Renal cortex interstitium (tissue), 11 donors: ENCODE results near the gene SF3B2. TPM values are rescaled to one million over a fixed set of nuclear protein-coding genes. Genes with fewer than 3 reads are reported as not detected.

Experiments
- DNase-seq, 11 donors: peaks; one replicate each; pipeline ENCODE4 v3.0.0-alpha.2; 2013; ENCODE audit warnings: low read depth in 9 of 11, low spot score in 4 of 11; ENCODE audit errors: extremely low read depth in 1 of 11
- polyA plus RNA-seq, 3 donors: library from polyadenylated mRNA; unstranded; fragments of 120-200 nt; gene quantifications; one replicate each; pipeline ENCODE4 v1.2.1, GENCODE V29; 2013; ENCODE audit not compliant: insufficient read length in 3 of 3

The SF3B2 gene
- polyA plus RNA-seq, 3 donors, result 237 to 257 (median 251) TPM

DNA sequence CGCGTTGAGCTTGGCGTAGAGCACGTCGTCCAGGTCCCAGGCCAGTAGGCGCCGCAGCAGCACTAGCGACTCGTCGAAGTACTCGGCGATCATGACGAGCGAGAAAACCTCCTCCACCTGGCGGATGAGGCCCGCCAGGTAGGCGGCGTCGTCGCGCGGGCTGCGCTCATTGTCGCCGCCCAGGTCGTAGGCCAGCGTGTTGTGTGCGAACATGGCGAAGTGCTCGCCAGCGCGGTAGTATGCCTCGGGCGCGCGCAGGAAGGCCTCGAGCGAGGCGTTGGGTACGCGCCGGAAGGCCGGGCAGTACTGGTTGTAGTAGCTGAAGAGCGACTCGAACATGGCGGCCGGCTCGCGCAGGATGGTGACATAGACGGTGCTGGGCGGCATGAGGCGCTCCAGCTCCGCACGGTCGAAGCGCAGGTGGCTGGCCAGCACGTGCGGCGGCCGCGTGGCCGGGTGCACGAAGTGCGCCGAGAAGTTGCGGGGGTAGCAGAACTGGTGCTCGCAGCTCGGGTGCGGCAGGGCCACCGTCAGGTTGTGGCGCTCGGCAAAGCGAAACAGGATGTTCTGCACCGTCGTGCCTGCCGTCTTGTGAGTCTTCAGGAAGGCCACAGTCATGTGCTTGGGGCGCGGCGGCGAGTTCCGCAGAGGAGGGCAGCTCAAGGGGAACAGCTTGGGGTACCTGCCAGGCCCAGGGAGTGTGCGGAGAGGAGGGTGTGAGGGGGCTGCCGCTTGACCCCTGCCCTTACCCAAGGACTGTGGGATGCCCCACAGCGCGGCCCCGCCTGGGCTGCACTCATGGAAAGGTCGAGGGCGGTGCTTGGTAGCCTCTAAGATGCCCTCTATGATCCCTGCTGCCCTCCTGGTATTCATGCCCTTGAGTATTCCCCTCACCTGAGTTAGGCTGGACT, 8.9 kb upstream of the SF3B2 start:
- DNase-seq, result no peak

DNA sequence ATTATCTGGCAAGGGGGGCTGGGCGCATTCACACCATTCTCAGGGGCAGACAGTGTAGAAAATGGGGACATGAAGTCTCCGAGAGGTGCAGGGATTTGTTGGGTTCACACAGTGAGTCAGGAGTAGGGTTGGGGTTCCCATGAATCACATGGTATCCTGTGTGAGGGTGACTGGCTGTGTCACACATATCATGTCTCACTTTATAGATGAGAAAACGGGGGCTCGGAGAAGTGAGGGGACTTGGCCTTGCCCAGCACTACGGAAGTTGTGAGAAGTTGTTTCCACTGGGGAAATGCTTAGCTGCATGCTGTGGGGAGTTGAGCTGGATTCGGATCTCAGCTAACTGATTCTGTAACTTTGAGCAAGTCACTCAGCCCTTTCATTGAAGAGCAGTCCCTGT, 7.4 kb upstream of the SF3B2 start:
- no peak for DNase-seq

DNA sequence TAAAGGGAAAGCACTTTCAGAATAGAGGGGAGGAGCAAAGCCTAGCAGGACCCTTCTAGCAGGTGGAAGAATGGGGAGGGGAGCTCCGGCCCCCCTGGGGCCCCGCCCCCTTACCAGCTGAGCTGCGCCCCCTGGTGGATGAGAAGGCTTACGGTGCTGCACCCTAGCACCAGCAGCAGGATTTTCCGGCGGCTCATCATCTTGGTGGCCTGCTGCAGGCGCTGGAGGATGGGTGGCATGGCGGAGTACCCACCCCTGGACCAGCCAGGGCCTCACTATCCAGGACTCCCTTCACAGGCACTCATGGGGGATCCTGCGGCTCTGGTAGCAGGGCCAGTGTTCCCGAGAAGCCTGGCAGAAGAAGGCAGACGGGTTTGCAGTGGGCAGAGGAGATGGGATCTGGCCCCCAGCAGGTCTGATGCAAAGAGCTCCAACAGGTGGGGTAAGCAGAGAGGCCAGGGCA, 7.0 kb upstream of the SF3B2 start:
- peak in 9 of 11 donors; percentile 46 to 72 (median 64) for DNase-seq

DNA sequence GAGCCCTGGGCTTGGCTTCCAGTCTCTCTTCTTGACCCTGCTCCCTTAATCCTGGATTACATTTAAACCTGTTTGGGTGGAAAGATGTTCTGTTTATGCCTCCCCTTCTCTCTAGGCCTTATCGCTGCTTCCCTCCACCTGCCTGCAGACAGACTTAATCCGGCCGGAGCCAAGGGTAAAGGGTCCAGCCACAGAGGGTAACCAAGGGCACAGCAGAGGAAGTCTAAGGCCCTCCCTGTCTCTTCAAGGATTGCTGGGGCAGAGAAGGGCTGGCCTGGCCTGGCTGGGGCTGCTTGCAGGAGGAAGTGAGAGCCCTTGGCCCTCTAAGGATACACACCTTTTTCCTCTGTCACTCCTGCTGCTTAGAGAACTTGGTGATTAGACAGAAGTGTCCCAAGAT, 5.3 kb upstream of the SF3B2 start:
- DNase-seq, result no peak

DNA sequence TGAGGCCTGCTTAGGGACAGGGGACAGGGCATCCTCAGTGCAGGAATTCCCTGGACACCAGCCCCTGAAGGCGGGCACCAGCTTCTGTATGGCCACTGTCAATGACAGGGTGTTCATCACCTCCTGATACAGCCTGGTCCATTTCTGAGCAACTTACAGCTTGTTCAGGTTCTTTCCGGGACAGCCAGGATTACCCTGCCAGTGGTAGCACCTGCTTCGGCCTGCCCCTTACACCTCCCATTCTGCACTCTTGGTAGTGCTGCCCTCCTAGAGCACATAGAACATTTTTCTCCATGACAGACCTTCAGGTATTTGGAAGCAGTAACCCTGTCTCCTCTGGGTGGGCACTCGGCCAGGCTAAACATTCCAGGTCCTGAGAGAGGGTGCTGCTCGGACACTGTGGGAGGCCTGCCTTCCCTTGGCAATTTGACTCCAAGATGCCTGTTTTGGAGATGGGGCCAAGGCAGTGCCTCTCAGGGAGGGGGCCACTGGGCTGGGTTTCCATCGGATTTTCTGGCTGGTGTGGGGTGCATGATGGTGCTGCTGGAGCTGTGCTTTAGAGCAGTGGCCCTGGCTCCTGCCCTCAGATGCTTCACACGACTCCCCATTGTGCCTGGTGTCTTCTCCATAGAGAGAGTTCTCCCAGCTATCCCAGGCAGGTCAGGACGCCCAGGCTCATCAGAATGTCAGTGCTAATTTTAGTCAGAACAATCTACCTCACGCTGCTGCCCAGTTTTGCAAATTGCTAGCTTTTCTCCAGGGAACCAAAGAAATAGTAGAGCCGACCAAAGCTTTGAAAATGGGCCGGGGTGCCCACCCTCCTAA, 4.4 kb upstream of the SF3B2 start:
- DNase-seq, result no peak

DNA sequence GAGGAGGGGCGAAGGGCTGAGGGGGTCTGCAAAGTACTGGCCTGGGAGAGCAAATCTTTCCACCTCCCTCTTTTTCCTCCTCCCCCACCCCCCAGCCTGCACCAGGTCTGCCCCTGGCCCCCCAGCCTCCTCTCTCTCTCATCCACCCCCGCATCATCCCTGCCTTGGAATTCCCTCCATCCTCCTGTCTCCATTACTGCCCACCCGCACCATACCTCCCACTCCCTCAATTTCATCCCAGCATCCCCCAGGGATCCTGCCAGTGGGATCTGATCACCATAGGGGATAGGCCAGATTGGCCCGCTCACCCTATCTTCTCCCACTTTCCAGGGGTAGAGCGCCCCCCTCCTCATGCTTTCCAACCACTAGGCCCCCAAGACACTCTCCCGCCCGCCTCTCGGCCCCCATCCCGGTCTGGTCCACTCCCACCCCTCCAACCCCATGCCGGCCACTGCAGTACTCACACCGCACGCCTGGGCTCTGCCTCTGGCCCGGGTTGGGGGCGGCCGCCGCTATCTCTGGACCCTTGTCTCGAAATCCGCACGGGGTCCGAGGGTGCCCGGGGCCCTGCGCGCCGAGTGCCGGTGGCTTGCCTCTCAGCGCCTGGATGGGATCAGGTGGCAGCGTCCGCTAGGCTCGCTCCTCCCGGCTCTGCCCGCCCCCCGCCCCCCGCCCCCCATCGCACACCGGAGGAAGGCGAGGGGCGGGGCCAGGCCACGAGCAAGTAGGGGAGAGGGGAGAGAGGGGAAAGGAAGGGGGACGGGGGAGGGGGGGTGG, 3.4 kb upstream of the SF3B2 start, which contains the start of gene GAL3ST3:
Gene GAL3ST3 (minus strand): TSS at position 615 of the 777 bp plus-strand sequence. CDS start 3,746 bp downstream, outside the sequence.
- DNase-seq, result no peak

DNA sequence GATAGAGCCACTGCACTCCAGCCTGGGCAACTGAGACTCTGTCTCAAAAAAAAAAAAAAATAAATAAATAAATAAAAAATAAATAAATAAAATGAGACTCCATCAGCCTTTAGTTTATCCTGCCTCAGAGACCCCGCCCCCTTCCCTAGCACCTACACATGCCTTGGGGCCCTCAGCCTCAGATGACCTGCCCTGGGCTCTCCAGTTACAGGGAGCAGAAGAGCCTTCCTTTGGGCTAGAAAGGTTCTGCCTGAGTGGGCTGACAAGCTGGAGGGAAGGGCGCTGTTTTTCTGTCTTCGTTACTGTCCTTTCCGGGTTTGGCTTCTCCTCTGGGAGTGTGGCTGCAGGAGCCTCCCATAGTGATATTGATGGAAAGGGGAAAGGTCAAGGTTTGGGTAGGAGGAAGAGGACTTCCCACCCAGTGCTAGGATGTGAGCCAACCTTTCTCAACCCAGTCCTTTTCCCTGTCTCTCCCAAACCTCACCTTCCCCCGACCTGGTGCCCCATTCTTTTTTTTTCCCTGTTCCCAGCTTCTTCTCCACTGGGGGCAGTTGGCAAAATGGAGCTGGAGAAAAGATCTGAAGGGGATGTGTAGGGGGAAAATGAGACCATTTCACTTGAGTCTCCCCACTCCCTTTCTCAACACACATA, 1.5 kb upstream of the SF3B2 start:
- DNase-seq, result no peak

DNA sequence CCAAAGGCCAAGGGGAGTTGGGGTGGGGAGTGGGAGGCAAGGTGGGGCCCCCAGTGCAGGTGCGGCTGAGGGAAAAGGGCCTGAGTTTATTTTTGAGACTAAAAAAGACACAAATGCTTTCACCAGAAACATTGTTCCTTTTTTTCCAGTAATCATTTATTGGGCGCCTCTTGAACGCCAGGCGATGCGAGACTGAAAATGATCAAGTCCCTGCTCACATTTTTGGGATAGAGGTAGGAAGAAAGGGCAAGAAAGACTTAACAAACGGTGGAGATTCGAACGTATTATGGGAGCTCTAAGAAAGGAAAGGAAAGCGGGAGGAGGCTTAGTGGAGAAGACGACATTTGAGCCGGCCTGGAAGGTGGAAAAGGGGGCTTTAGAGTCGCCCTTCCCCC, 796 bp upstream of the SF3B2 start:
- DNase-seq, result no peak

DNA sequence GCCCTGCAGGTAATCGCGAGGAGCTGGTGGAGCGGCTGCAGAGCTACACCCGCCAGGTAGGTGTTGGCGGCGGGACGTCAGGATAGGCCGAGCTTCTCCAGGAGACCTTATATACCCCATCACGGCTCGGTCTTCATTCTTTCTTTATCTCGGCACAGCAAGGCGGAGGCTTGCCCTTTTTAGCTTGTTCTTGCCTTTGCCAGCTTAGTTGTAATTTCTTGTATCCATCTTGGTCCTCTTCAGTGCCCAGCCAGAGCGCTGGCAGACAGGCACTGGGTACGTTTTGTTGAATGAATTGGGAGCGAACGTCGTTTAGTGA, 459 bp downstream of the SF3B2 start:
- DNase-seq, result no peak

DNA sequence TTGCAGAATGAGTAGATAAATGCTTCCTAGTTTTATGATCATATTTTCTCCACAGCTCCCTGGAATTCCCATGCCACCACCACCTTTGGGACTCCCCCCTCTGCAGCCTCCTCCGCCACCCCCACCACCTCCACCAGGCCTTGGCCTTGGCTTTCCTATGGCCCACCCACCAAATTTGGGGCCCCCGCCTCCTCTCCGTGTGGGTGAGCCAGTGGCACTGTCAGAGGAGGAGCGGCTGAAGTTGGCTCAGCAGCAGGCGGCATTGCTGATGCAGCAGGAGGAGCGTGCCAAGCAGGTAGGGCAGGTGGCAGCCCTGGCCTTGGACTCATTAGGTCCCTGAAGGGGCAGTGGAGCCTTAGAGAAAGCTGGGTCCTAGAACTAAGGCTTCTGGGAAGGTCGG, 2.9 kb downstream of the SF3B2 start:
- DNase-seq, result no peak

DNA sequence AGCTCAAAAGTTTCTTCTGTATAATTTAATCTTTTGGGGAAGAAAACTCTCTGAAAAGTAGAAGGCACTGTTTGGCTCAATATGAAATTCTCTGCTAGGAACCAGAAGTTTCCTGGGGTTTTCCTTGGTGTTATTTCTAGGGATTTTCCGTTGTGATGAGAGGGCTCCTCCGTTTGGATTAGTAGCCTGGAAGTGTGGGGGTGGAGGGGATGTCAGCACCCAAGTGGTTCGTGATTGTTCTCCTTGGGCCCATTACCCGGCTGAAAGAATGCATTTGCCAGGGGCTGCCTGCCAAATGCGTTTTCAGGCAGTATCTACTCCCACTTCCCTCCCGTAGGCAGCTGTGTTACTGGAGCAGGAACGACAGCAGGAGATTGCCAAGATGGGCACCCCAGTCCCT, 4.3 kb downstream of the SF3B2 start:
- DNase-seq, result no peak

DNA sequence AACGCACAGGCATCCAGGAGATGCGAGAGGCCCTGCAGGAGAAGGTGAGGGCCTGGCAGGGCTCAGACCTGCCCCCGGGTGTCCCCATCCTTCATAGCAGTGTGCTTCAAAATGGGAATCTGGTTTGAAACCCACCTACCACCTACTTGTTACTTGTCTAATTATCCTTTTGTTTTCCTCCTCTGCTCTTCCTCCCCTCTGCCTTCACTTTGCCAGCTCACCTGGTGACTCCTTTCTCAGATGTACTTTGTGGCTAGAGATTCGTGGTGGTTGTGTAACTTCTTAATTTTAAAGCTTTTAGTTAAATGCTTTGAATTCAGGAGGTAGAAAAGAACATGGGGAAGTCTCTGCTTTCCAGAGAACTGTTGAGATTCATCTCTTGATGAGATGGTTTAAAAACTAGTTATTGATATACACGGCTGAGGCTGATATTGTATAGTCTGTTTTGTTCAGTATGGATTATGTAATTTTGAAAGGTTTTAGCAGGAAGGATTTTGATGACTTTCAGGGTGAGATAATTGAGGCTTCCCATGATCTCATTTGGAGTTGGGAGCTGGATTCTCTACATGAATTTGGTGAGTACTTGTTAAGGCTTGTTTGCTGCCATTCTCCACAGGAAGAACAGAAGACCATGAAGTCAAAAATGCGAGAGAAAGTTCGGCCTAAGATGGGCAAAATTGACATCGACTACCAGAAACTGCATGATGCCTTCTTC, 8.0 kb downstream of the SF3B2 start:
- DNase-seq, result no peak

DNA sequence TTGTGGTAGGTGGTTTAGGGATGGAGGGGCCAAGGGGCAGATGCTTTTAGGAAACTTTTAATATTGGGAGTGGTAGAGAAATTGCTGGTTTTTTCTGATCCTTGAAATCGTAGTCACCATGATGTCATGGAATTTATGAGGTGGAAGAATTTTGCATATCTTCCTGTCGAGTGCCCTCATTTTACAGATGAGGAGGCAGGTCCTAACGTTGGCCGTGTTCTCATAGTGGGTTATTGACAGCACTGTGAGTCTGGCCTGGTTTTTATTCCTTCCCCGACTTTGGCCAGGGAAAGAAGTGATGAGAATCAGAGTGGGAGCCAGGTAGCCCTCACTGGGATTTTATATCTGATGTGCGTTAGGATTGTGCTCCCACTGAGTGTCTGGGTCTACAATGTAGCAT, 9.1 kb downstream of the SF3B2 start:
- no peak for DNase-seq

DNA sequence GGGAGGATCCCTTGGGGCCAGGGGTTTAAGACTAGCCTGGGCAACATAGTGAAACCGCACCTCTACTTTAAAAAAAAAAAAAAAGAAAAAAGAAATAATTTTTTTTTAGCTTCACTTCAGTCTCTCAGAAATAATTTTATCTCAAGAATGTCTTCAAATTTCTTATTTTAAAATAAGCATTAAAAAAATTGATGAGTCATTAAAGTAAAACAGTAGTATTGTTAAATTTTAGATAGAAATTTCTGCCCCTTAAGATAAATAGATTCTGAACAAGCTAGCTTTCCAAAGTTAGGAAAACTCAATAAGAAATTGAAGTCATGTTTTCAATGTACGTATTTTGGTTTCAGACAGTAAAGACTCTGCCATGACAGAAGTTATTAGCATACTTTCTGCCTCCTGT, 10.2 kb downstream of the SF3B2 start:
- DNase-seq, result no peak

DNA sequence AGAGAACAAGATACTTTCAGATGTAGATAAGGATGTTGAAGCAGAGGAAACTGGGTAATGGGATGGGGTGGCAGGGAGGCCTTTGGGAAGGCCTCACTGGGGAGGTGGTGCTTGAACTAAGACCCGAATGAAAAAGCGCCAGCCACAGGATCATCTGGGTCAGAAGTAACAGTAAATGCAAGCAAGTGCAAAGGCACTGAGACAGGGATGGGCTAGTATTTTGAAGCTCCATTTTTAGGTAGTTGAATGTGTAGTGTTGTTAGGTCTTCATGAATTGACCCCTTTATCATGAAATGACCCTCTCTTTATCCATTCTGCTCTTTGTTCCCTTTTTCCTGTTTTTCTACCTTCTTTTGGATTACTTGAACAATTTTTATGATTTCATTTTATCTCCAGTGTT, 11.7 kb downstream of the SF3B2 start:
- no peak for DNase-seq

DNA sequence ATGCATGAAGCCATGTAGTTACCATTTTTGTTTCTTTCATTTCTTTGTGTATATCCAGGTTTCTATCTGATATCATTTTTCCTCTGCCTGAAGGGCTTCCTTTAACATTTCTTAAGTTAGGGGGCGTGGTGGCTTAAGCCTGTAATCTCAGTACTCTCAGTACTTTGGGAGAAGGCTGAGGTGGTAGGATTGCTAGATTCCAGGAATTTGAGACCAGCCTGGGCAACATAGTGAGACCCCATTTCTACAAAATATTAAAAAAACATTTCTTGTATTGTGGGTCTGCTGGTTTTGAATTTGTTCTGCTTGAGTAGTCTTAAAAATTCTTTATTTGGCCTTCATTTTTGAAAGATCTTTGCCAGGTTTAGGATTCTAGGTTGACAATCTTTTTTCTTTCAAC, 12.4 kb downstream of the SF3B2 start:
- DNase-seq, result no peak

DNA sequence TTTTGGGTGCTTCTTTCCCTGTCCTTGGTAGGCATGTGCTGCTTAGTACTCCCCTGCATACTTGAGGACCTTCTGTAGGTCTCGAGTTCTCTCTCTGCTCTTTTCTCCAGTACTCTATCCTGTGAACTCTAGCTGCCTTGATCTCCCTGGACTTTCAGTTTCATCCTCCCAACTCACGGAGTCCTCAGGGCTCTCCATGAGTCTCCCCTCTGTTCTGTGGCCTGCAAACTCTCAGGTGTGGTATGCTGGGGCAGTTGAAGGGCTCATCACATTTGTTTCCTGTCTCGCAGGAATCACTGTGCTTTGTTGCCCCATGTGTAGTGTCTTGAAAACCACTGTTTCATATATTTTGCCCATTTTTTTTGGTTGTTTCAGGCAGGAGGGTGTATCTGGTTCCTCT, 14.6 kb downstream of the SF3B2 start:
- DNase-seq, result no peak

DNA sequence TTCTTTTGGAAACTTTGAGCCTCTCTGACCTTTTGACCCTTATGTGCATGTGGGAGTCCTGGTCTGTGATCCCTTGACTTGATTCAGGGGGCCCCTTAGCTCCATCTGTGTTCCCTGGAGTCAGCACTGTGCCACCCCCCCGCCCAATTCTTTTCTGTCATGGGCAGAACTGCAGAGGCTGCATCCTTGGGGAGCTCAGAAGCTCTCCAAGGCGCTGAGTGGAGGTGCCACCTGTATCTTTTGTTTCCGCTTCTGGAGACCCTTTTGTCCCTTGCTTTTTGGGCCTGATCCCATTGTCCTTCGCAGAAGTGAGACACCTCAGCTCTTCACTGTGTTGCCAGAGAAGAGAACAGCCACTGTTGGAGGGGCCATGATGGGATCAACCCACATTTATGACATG, 15.5 kb downstream of the SF3B2 start:
- no peak for DNase-seq
